NCI-H2227 (cell line): ENCODE data around the gene TGFA.

Source experiments
- DNase-seq: peaks from one replicate; lab custom pipeline; 2025; ENCODE audit not compliant: unreplicated experiment; lab: John Stamatoyannopoulos, UW

The TGFA gene

GRCh38 chr2:70499253-70499652, 54.4 kb downstream of the TGFA start:
- no peak for DNase-seq

- DNase-seq, result no peak
Observed at GRCh38 chr2:70498528-70498927, 55.1 kb downstream of the TGFA start.

GRCh38 chr2:70498054-70498453, 55.6 kb downstream of the TGFA start:
- DNase-seq, result peak; percentile 6

- DNase-seq, result no peak
Observed at GRCh38 chr2:70496819-70497218, 56.8 kb downstream of the TGFA start.

GRCh38 chr2:70494293-70494886, 59.2 kb downstream of the TGFA start:
- no peak for DNase-seq

- DNase-seq, result no peak
Observed at GRCh38 chr2:70490381-70490780, 63.2 kb downstream of the TGFA start.

- no peak for DNase-seq
Observed at GRCh38 chr2:70489165-70489564, 64.5 kb downstream of the TGFA start.

- DNase-seq, result no peak
Observed at GRCh38 chr2:70484086-70484485, 69.5 kb downstream of the TGFA start.

GRCh38 chr2:70482401-70482800, 71.2 kb downstream of the TGFA start:
- no peak for DNase-seq

- DNase-seq, result no peak
Observed at GRCh38 chr2:70480468-70480867, 73.2 kb downstream of the TGFA start.

- DNase-seq, result no peak
Observed at GRCh38 chr2:70479816-70480215, 73.8 kb downstream of the TGFA start.

GRCh38 chr2:70477441-70477844, 76.2 kb downstream of the TGFA start:
- peak; percentile 9 for DNase-seq

GRCh38 chr2:70475266-70475665, 78.4 kb downstream of the TGFA start:
- no peak for DNase-seq

- DNase-seq, result no peak
Observed at GRCh38 chr2:70474256-70474848, 79.3 kb downstream of the TGFA start.

- no peak for DNase-seq
Observed at GRCh38 chr2:70473101-70473722, 80.4 kb downstream of the TGFA start.

- DNase-seq, result peak; percentile 17
Observed at GRCh38 chr2:70472221-70472890, 81.3 kb downstream of the TGFA start.

GRCh38 chr2:70471129-70471528, 82.5 kb downstream of the TGFA start:
- no peak for DNase-seq

- no peak for DNase-seq
Observed at GRCh38 chr2:70469961-70470360, 83.7 kb downstream of the TGFA start.

- DNase-seq, result no peak
Observed at GRCh38 chr2:70469435-70469834, 84.2 kb downstream of the TGFA start.

- no peak for DNase-seq
Observed at GRCh38 chr2:70468878-70469277, 84.7 kb downstream of the TGFA start.

- no peak for DNase-seq
Observed at GRCh38 chr2:70467831-70468779, 85.5 kb downstream of the TGFA start.
